Fibroblast of skin of abdomen (primary cell): ENCODE measurements around the gene GPC5.
A peak's percentile ranks its signal among the peaks of the same experiment; 100 is the strongest.

Source experiments
- DNase-seq: peaks from one replicate; pipeline ENCODE4 v3.0.0-alpha.2; 2013

GPC5 gene

DNA sequence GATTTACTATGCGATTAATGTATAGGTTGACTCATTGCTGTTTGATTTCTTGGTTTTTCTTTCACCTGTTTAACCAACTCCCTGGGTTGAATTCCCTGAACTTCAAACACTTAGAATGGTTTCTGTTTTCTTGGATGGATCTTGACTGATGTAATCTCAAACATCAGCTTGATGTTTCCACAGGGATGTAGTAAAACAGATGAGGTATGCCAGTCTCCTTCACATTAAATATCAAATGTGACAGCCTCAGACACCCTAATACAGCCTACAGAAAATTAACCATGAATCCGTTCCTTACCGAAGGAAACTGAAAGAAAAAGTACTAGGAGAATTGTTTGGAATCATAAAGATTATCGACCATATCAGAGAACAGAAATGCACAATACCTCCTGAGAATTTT, 631.2 kb downstream of the GPC5 start:
- DNase-seq, result no peak

DNA sequence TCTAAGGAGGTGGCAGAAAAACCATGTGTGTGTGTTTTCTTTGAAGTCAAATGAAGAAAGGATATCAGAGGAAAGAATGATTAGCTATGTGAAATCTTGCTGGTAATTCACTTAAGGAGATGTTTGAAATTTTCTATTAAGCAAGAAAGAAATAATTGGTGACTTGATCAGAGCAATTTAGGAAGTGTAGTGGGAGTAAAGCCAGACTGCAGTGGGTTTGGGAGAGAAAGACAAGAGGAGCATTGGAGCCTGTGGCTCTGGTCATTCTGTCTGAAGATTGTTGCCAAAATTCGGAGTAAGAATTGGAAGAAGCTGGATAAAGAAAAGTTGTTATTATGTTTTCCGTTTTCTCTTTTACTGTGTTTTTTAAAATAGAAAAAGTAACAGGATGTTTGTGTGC, 640.5 kb downstream of the GPC5 start:
- DNase-seq, result no peak

DNA sequence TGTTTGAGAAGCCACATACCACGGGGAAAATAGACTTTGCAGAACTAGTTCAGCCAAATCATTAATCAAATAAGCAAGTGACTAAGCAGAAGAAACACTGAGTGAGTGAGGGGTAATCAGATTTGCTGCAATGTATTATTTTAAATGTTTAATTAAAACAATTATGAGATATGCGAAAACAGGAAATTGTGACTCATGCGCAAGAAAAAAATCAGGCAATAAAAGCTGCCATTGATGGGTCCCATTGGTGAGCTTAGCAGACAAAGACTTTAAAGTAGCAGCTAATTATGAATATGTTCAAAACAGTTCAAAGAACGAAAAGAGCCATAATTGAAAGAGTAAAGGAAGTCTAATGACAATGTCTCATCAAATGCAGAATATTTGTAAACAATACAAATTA, 644.1 kb downstream of the GPC5 start:
- no peak for DNase-seq

DNA sequence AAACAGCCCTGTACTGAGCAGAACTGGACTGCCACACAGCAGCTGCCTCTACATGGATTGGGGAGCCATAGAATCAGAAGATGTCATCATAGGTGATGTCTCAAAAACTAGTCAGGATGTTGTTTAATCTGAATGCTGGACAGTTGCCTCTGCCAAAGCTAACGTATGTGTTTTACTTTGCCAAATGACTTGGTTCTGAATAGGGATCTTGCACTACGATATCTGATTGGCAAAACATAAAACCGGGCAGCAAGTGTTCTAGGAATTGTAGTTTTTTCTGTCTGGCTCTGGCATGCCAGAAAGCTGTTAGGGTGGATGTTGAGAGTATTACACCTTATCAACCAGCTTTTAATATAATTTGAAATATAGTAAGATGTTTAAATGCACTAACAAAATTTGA, 645.9 kb downstream of the GPC5 start:
- DNase-seq, result no peak

DNA sequence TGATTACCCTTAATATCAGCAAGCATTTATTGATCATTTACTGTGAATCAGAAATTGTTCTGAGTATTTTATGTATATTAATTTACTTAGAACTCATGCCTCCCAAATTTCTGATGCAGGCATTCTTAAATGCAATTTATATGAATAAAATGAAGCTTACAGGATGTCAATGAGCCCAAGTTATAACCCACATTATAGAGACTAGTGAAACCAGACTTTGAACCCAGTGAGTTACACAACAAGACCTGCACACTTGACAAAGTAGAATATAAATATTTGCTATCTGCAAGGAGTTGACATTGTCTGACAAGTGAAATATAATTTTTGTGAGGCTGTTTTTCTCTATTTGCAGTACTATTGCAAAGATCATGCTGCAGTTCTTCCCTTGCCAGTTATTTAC, 656.0 kb downstream of the GPC5 start:
- DNase-seq, result no peak

DNA sequence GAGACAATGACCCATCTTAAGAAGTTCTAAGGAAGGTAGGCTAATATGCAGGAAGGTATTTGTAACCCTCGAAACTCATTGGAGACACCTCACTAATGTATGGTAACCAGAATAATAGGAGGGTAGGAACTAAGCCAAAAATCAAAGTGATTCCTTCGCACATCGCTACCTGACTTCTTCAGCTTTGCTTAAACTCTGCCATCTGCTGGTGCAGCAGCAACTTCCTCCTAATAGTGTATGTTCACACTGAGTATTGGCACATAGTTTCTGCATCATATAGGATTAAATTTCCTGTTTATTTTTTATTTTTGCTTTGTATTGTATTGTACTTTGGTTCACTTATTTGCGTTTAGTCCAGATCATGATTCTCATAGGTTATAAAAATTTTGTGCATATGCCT, 676.2 kb downstream of the GPC5 start:
- DNase-seq, result peak; percentile 2

DNA sequence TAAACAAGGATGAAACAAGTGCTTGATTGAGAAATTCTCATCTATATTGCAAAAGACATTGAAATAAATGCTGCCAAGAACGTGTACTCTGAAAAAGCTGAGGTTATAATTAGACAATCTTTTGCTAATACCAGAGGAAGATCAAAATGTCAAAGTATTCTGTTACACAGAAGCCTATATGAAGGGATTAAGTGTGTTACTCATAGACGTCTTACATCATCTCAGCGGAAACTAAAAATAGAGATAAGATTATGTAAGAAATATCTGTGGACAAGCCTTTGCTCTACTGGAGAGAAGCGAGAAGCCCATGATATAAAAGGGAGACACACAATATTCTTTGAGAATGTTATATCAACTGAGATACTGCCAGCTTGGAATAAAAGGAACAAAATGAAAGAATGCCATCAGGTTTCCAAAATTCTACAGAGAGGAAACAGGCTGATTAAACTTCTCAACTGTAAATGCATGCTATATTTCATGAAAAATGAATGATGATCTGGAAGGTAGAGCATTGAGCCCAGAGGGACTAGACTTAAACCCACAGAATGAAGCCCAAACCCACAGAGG, 699.0 kb downstream of the GPC5 start:
- DNase-seq, result no peak

DNA sequence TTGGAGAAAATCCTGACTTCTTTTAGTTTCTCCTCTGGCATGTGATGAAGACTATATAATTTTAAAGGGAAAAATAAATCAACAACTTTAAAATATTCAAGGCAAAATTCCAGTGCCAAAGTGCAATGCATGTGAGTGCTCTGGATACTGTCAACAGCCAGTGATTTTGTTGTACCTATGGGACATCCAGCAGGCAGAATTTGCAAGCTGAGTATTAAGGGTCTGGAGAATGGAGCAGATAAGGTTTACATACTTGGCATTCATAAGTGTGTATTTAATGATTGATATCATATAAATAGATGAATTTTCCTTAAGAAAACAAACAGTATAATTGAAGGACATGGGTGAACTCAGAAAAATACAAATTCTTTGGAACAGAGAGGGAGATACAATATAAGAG, 703.4 kb downstream of the GPC5 start:
- DNase-seq, result no peak

DNA sequence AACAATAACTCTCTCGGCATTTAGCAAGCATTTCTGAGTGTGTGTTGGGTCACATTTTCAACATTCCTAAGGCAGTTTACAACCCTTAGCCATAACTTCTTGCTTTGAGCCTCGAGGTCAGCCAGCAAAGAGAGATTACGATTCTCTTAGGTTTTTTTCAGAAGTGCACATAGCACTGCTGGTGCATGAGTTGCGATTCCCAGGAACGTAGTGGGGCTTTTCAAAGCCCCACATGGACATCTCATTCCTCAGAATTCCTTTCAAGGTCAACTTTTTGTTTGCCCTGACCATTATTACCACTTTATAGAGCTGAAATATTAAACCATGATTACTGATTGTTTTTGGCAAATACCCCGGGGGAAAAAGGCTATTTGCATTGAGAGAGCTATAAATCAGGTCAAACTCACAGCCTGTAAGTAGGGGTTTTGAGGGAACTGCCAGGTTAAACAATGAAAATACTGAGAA, 705.3 kb downstream of the GPC5 start:
- peak; percentile 34 for DNase-seq

DNA sequence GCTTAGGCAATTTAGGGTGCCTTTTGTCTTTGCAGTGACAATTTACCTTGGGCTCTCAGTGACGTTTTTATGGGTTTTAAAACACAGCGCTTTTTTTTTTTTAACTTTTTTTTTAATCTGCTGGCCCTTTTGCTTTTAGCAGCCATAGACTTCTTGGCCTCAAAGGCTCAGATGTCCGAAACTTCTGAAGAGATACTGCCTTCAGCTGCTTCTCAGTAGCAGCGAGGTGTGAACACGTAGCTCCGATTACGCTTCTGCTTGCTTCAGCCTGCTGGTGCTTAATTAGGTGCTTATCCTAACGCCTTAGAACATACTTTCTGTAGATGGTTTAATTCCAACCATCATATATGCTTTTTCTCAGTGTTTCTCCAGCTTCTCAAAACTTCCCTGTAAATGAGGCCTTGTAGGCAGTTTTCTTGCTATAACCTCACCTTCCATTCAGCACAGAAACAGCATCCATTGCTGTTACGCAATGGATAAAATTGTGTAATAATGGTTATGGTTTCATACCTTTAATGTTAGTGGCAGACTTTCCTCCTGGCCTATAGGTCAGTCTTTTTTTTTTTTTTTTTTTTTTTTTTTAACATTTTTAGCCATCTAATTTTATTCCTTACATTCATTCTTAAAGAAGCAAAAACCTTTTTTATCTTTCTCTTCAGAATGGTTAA, 723.9 kb downstream of the GPC5 start:
- DNase-seq, result peak; percentile 17

DNA sequence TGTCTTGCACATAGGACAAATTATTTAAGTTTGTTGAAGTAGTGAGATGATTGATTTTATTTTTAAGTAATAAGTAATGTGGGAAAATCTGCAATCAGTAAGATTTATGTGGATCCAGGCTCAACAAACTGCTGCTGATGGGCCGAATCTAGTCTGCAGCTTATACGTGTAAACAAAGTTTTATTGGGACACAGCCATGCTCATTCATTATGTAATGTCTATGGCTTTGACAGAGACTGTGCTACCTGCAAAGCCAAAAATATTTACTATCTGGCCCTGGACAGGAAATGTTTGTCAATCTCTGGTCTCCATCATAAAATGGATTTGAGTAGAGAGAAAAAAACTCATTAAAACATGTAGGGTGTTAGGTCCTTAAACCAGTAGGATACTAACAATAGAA, 728.0 kb downstream of the GPC5 start:
- no peak for DNase-seq

DNA sequence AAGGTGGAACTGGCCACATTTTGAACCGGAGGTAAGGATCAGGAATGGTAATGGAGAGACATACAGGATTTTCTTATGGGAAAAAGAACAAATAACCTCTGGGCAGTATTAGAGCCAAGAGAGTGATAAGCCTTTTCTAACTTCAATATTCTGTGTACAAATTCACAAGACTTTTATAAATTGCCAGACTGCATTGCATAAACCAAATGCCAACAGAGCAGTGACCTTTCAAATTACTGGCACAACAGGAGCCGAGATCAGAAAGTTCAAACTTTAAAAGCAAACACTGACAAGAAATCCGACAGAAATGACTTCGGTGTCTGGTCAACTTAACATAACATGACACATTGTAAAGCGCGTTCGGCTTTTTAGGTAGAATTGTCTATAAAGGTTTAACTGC, 737.1 kb downstream of the GPC5 start:
- DNase-seq, result no peak

DNA sequence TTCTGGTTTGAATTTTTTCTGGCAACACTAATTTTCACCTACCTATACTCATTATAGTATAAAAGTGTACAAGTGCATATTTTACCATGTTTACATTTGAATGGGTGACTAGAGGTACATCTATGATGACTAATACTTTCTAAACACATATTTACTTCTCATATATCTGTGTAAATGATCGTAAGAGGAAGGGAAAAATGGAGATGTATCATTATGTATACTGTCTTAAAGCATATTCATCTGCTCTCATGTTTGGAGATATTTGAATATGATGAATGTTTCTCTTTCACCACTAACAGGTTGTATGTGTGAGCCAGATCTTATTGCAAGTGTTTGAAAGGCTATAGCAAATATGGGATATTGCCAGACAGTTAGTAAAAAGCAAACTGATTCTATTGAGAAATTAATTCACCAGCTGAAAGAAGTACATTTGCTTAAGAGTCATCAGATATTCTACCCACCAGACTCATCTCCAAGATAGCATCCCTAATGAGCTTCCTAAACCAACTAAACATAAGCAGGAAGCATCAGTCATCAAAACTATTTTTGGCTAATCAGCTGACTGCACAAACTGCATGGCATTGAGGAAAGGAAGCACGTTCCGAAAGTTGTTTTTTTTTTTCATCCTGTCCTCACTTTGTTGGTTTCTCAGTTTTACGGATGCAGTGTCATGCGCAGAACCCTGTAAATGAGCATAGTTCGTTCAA, 738.2 kb downstream of the GPC5 start:
- DNase-seq, result peak; percentile 11

DNA sequence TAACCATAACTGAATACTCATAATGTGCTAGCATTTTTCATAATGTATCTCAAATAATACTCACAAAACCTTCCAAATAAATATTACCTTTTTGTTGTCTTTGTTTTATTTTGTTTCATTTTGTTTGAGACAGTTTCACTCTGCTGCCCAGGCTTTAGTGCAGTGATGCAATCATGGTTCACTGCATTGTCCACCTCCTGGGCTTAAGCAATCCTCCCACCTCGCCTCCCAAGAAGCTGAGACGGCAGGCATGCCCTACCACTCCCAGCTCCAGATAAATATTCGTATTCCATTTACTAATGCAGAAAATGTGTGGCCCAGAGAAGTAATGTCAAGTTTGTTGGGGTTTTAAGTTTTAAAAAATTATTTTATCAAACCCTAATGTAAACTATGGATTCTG, 739.1 kb downstream of the GPC5 start:
- DNase-seq, result no peak

DNA sequence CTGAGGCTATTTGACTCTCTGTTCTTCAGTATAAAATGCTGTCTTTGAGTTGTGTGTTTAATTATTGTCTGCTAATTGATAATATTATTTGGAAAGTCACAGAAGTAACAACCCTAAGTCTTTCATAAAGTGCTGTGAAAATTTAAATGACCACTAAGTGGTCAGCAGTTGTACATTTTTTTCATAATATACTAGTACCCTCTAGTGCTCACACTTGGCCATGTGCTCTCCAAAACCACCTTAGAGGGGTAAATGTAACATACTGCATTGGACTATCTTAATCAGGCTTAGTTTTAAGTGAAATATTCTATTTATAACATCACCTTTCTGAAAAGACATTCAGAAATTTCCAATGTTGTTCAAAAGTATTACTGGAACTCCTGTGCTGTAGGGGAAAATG, 745.3 kb downstream of the GPC5 start:
- no peak for DNase-seq

DNA sequence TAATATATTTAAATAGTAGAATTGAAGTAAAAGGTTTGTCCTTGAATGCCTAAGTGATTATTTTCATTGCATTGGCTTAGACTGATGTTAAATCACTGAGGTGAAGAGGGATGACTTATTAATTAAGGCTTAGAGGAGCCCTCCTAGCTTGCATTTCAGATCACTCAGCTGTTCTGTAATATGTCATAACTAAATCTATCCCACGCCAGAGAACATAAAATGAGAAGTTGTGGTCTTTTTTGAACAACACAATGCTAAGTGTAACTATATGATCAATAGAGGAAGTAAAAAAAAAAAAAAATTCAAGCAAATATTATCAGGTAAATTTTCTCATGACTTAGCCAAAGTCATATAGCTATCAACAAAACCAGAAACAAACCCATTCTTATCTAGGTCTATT, 752.2 kb downstream of the GPC5 start:
- no peak for DNase-seq

DNA sequence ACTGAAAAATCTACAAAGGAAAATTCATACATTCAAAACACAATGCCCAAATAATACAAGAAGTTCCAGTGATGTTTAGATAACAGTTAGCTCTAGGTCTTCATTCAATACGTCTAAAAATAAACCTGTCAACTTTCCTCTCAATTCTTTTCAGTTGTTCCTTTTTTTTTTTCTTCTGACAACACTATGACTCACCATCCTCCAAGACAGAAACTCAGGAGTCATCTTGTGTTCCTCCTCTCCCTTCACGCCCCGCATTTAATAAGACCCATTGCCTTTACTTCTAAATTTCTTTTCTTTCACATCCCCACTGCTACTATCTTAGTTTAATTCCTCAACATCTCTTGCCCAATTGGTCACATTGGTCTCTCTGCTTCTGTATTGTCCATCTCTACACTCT, 759.9 kb downstream of the GPC5 start:
- DNase-seq, result peak; percentile 60

DNA sequence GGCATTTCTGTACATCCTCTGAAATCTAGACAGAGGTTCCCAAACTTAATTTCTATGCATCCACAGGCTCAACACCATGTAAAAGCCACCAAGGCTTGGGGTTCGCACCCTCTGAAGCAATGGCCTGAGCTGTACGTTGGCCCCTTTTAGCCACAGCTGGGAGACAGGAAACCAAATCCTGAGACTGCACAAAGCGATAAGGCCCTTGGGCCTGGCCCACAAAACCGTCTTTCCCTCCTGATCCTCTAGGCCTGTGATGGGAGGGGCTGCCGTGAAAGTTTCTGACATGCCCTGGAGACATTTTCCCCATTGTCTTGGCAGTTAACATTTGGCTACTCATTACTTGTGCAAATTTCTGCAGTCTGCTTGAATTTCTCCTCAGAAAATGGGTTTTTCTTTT, 766.4 kb downstream of the GPC5 start:
- DNase-seq, result no peak

DNA sequence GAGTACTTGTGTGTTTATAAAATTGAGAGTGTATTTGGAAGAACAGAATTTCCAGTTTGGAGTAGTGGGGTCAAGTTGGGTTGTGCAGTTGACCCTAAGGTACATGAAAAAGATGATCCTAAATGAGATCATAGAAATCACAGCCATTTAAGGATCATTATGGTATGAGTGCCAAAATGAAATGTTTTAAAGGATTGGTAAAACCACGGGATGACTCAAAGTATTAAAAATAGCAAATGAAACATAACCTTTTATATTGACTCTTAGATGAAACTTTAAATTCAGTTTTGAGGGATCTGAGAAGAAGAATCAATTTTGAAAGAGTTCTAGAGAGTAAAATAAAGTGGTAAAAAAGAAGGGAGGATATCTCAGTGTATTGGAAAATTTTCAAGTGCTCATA, 773.8 kb downstream of the GPC5 start:
- DNase-seq, result peak; percentile 26

DNA sequence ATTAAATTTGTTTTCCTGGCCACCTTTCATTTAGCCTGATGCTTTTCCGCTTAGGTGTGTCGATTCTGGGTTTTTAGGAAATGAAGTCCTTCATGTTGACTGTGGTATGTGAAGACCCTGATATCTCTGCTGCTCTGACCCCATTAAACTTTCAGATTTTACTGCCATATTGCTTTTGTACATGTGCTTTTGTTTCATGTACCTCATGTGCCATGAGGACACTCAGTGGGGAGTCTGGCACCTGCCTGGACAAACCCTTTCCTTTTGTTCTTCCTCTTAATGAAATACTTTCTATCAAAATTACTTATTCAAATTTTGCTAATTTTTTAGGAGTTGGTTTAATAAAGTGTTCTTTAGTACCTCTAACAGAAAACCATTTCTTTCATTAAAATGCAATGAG, 774.8 kb downstream of the GPC5 start:
- DNase-seq, result no peak

DNA sequence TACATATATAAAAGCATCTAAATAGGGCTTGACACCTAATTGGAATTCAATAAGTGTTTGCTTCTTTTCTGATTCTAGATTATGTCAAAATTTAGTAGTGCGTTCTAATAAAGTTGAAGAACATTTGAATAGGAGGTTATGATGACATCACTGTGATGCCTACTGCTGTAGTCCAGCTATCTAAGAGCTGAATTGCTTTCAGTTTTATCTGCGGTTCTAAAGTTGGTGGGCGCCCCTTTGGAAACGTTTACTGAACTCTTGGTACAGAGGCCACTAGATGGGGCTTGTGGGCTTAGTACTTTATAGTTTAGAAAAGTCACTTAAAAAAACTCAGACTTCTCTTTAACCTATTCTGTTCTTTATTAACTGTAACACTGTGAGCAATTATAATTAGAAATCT, 776.9 kb downstream of the GPC5 start:
- peak; percentile 72 for DNase-seq

DNA sequence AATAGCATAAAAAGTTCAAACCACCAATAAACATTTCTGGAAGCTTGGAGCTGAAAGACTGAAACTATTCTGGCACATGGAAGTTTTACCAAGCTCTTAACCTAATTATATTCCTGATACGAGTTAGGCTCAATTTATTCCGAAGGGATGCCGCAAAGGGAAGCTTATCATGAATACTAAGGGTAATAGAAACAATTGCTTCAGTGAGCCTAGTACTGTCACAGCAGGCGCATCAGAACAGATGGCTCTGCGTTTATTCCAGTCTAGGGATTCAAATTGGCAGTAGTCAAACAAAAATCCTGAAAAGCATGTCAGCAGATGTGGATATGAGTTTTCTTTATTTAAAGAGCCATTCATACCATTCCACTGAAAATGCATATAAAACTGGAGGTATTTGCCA, 779.5 kb downstream of the GPC5 start:
- no peak for DNase-seq

DNA sequence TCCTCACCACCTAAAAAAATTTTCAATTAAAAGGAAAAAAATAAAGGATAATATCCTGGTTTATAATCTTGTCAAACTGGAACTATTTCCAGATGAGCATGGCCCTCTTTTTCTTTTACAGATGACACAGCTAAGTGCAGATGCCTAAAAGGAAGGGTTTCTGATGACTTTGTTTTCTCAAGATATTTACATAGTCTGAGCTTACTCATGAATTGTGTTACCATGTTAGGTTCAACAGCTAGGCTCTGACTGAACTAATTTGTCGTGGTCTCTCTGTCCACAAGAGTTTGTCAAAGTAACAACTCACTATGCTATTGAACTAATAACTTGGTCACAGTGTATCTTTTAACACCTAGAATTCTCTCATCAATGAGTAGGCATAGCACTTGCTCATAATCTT, 780.8 kb downstream of the GPC5 start:
- DNase-seq, result no peak

DNA sequence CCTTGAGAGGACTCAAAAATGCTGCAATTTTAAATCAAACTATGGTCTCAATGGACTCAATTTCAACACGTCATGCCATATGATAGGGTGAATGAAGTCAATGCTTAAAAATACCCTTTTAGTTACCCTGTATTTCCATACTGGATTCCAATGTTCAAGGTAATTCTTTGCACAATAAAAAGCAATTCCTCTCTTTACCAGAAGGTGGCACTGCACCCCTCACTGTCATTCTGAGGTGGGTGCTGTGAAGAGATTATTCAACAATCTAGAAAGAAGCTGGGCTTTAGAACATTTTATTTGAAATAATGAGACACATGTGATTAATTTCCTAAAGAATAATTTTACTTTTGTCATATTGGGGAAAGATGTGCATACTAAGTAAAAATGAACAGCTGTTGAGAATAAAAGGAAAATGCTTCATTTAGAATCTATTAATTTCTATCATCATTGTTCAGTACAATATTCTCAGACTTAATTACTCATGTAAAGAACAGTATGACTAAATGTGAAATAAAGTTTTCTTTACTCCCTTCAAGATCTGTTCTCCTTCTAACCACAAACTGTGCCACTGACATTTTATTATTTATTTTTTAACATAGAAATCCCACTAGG, 789.1 kb downstream of the GPC5 start:
- peak; percentile 39 for DNase-seq
